Activated CD8-positive, alpha-beta memory T cell treated with anti-CD3 and anti-CD28 coated beads for 4 hours (primary cell): ENCODE measurements around the gene RELL1.
A peak's percentile ranks its signal among the peaks of the same experiment; 100 is the strongest.
"Not testable (repeated sequence)": the region's sequence is repeated elsewhere in the genome, so short reads cannot be mapped to it uniquely, and the experiment has no call there.

Experiments
- DNase-seq, 2 donors: peaks; one replicate each; pipeline ENCODE4 v3.0.0-alpha.2; 2020; ENCODE audit warnings: low read depth in 2 of 2

The RELL1 gene

DNA sequence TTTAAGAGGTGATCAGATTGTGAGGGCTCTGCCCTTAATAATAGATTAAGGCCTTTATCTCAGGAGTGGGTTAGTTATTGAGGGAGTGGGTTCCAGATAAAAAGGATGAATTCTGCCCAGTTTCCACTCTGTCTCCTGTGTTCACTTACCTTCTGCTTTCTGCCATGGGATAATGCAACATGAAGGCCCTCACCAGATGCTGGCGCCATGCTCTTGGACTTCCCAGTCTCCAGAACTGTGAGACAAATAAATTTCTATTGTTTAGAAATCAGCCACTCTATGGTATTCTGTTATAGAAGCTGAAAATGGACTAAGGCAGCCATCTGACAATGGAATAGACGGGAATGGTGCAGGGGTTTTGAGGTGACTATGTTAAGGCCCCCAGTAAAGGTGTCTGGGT, 6.9 kb upstream of the RELL1 start:
- no peak for DNase-seq

- no peak for DNase-seq
Measured at GRCh38 chr4:37690976-37691375, 4.8 kb upstream of the RELL1 start.

GRCh38 chr4:37689353-37690095, 3.3 kb upstream of the RELL1 start:
- DNase-seq: no peak

DNA sequence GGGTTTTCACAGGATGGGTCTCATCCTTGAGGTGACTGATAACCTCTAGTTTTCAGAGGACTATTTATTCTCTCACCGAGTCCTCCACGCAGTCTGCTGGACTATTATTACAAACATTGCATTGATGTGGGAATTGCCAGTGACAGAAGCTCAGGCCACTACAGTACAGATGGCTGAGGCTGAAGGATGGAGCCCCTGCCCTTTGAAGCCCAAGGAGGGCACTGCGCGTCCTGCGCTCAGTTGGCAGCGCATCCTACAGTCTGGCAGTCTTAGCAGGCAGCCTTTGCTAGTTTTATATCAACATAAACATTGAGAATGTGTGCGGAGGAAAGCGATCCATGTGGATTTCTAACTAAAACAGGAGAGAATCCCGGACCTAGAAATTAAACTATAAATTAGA, 1.5 kb upstream of the RELL1 start:
- DNase-seq: no peak

- no peak for DNase-seq
Measured at GRCh38 chr4:37687194-37687562, 1.0 kb upstream of the RELL1 start.

DNA sequence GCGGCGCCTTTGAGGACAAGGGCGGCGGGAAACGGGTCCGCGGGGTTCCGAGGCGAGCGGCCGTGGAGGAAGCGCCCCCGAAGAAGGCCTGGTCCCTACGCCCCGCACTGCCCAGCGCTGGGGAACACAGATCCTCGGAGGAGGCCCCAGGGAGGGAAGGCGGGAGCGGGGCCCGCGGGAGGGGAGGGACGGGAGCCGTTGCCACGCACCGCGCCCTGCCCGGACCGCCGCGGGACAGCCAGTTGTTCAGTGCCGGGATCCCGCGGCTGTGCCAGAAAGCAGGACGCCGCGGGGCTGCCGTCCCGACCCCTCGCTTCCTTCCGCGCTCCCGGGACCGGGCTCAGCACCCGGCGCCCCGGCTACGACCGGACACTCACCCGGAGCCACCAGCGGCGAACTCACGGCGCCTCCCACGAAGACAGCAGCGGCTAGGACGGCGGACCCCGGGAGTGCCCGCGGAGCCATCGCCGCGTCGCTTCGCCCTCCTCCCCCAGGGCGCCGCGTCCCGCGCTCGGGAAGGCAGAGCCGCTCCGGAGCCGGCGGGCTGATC, 278 bp downstream of the RELL1 start:
- no peak for DNase-seq

DNA sequence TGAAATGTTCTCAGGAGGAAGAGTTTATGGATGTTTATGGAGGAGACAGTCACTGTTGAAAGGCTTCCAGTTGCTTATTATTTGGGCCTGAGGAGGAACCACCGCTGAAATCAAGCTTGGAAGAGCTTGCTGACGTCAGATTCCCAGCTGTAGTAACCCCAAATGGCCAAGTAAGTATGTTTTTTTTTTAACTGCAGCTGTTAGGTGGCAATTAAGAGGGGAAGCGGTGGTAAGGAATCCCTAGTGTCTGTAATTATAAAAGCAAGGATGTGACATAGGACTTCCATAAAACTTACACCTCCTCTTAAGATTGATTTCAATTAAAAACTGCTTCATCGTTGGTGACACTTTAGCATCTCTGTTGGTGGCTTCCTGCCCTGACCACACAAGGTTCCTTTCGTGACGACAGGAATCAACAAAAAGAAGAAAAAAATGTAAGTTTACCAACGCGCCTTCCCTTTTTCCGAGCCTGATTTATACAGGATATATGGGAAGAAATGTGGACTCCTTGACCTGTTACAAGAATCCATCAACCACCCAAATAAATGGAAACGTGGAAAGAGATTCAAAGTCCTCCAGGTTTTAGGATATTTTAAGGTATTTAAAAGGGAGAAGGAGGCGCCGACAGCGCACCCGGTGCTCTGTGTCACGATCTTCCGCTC, 884 bp downstream of the RELL1 start:
- peak in 1 of 2 donors; percentile 22 for DNase-seq

DNA sequence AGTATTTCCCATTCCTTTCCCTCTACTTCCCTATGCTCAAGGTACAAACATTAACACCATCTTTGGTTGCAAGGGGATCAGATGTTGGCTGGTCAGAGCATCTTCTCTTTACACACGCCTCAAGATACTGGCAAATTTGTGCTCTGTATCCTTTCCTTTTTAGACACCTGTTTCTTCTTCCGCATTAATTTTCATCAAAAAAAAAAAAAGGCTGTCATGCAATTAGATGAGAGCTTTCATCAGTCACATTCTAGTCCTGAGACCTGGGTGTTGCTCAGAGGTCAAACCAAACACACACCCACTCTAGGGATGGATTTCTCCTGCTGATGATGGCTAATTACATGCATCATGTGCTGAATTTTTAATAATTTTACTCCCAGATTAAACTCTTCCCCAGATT, 2.0 kb downstream of the RELL1 start:
- no peak for DNase-seq

- no peak for DNase-seq
Measured at GRCh38 chr4:37682701-37683401, 3.3 kb downstream of the RELL1 start.

GRCh38 chr4:37680089-37680488, 6.1 kb downstream of the RELL1 start:
- no peak for DNase-seq

DNA sequence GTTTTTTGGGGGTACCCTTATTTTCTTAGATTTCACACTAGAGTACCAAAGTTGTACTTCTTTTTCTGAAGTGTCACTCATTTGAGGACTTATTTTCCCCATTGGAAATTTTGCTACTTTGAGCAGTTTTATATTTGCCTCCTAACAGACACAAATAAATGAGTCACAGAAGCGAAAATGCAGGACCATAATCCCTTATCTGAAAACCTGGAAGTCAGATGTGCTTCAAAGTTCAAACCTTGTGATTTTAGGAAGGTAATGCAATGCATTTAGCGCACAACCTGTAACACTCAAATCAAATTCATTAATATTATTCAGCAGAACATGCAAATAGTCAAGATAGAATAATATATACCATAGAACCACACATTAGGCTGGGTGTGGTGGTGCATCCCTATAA, 6.9 kb downstream of the RELL1 start:
- DNase-seq: no peak

DNA sequence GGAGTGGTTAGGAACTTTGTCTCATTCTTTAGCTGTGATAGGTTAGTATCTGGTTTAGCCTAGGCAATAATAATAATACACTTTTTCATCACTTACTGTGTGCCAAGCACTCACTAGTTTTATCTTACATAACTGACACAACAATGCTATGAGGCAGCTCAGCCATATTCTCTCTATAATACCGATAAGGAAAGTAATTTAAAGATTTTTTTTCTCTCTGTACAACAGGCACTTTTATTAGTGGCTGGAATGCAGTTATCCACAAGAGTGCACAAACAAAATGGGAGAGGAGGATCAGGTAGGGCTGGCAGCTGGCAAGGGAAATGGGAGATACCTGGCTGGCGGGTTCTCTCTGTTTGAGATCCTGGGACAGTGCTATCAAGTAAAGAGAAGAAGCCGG, 7.6 kb downstream of the RELL1 start:
- DNase-seq: no peak

DNA sequence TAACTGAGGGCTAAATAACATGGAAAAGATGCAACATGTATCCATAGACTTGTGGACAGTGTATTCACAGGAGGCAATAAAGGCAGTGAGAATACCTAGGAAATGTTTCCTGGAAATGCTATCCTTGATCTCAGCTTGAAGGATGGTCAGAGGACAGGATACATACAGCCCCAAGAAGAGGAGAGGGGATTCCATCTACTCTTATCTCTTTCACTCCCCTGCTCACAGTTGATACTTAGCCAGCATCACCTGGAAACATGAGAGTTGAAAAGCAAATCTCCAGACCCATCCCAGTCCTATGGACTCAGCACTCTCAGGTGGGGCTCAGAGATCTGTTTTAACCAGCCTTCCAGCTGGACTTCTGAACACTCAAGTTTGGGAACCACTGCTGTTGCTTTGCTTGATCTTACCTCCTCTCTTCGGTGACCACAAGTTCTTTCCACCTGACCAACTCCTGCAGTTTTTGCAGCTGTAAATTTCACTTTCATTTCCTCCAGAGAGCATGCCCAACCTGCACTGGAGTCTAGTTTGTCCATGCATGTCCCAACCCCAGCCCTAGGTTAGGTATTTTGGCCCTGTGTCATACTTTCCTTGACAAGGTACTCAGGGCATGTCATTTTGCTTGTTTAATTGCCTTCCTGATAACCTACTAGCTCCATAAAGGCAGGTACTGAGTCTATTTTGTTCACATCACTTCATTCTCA, 10.4 kb downstream of the RELL1 start:
- DNase-seq: no peak

GRCh38 chr4:37674439-37674838, 11.7 kb downstream of the RELL1 start:
- DNase-seq: no peak

GRCh38 chr4:37673538-37674192, 12.5 kb downstream of the RELL1 start:
- no peak for DNase-seq

GRCh38 chr4:37671072-37671471, 15.1 kb downstream of the RELL1 start:
- no peak for DNase-seq

DNA sequence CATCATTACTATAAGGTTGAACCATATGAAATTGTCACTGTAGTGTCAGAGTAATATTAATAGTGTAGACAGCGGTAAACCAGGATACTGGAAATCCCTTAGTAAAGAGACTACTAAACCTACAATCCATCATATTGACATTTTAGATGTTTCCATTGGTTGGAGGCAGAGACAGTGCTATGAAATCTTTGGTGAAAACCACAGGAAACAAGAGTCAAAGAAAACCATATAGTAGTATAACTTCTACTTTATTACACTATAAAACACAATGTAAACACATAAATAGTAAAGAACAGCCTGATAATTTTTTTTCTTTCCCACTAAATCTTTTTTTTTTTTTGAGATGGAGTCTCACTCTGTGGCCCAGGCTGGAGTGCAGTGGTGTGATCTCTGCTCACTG, 15.9 kb downstream of the RELL1 start:
- no peak for DNase-seq

GRCh38 chr4:37669124-37669523, 17.1 kb downstream of the RELL1 start:
- DNase-seq: not testable (repeated sequence)

DNA sequence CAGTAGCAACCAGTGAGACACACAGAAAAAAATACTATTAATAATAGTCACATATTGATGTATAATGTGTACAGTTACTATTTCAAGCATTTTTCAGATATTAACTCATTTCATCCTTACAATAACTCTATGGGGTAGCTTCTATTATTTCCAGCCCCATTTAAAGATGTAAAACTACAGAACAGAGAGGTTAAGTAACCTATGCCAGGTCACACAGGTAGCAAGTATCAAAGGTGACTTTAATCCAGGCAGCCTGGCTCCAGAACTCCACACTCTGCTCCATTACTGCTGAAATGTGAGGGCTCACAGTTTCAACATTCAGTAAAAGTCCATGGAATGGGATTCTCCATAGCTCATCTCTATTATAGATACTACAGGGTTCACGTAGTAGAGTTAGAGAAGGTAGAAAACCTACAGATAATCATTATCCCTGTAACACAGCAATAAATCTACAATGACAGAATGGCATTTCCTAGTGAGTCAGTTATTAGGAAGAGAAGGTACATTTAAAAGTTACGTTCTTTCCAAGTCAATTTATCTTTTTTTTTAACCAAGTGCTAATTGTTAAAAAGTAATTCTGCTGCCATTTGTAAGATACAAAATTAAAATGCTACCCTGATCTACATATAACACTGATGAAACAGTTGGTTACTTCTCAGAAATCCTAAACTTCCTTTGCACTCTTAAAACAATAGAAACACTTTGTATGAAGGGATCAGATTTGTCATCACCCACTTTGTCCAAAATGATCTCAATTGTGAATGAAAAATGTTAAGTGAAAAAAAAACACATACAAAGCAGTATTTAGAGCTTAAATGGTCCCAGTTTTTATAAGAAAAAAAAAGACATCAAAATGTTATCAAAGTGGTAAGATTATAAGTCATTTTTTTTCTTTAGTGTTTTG, 18.7 kb downstream of the RELL1 start:
- no peak for DNase-seq

- DNase-seq: no peak
Measured at GRCh38 chr4:37666625-37667071, 19.5 kb downstream of the RELL1 start.
